ENCODE measurements around the gene OR13C2.
"Not testable (repeated sequence)": the region's sequence is repeated elsewhere in the genome, so short reads cannot be mapped to it uniquely, and the experiment has no call there.

The OR13C2 gene

GRCh38 chr9:104605527-104605926 lies at the start of gene OR13C2:
Gene OR13C2, minus strand, starts transcription at chr9:104605627. Its CDS starts 0 bp downstream, at chr9:104605627.
- not testable (repeated sequence) for DNase-seq (ENCODE audit: low spot score)

GRCh38 chr9:104635456-104635855 lies 30.0 kb upstream of the OR13C2 start:
- DNase-seq (ENCODE audit: low spot score): no peak

DNA sequence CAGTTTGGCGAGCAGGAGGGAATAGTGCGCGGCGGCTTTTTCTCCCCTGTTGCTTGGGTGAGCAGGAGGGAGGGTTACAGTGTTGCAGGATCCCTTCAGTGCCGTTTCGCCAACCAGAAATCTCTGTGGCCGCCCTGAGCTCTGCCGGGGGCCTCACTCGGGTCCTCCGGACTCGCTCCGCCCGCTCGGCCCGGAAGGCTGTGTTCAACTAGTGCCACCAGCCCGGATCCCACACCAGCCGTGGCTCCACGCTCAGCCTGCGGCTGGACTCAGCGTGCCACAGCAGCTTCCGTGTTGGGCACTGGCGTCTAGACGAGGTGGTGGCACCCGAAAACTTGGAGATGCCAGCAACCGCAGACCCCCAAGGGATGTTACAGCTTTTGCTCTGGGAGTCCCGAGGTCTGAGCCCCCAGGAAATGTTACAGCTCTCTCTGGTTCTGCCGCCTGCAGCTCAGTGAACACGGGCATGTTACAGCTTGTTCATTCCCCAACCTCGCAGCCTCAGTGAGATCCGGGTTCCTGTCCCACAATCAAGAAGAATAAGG lies 28.6 kb upstream of the OR13C2 start:
- no peak for DNase-seq (ENCODE audit: low spot score)

DNA sequence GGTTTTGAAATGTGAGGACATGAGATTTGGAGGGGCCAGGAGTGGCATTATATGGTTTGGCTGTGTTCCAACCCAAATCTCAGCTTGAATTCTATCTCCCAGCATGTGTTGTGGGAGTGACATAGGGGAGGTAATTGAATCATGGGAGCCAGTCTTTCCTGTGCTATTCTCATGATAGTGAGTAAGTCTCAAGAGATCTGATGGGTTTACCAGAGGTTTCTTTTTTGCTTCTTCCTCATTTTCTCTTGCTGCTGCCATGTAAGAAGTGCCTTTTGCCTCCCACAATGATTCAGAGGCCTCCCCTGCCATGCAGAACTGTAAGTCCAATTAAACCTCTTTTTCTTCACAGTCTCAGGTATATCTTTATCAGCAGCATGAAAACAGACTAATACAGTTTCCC lies 20.5 kb upstream of the OR13C2 start:
- DNase-seq (ENCODE audit: low spot score): not testable (repeated sequence)

- no peak for DNase-seq (ENCODE audit: low spot score)
Measured at GRCh38 chr9:104618104-104618503, 12.7 kb upstream of the OR13C2 start, which contains the start of gene OR13C9. Gene OR13C9, minus strand, starts transcription at chr9:104618204. Its CDS starts 0 bp downstream, at chr9:104618204.

- no peak for DNase-seq (ENCODE audit: low spot score)
Measured at GRCh38 chr9:104617418-104617817, 12.0 kb upstream of the OR13C2 start.

GRCh38 chr9:104611213-104611612 lies 5.8 kb upstream of the OR13C2 start:
- no peak for DNase-seq (ENCODE audit: low spot score)

- peak; percentile 2 for DNase-seq (ENCODE audit: low spot score)
Measured at GRCh38 chr9:104608336-104608735, 2.9 kb upstream of the OR13C2 start.

- no peak for DNase-seq (ENCODE audit: low spot score)
Measured at GRCh38 chr9:104606152-104606551, 725 bp upstream of the OR13C2 start.

GRCh38 chr9:104604801-104605200 lies 626 bp downstream of the OR13C2 start:
- DNase-seq (ENCODE audit: low spot score): no peak

GRCh38 chr9:104599313-104599712 lies 6.1 kb downstream of the OR13C2 start, which contains the start of gene OR13C5:
Gene OR13C5, minus strand, starts transcription at chr9:104599413. Its CDS starts 0 bp downstream, at chr9:104599413.
- DNase-seq (ENCODE audit: low spot score): not testable (repeated sequence)

GRCh38 chr9:104598749-104599148 lies 6.7 kb downstream of the OR13C2 start:
- not testable (repeated sequence) for DNase-seq (ENCODE audit: low spot score)

DNA sequence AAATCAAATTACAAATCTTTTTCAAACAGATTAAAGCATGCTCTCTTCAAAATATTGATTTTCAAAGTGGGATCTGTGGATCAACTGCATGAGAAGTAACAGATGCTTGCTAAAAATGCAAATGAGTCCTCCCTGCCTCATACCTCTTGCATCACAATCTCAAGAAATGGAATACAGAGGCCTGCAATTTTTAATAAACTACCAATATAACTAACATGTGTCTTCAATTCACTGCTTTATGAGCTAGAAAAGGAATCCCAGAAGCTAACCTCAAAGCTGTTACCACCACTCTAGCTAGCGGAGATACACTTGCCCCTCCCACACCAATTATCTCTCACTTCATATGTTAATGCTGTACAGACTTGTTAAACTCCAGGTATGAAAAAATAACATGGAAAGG lies 15.8 kb downstream of the OR13C2 start:
- DNase-seq (ENCODE audit: low spot score): no peak

DNA sequence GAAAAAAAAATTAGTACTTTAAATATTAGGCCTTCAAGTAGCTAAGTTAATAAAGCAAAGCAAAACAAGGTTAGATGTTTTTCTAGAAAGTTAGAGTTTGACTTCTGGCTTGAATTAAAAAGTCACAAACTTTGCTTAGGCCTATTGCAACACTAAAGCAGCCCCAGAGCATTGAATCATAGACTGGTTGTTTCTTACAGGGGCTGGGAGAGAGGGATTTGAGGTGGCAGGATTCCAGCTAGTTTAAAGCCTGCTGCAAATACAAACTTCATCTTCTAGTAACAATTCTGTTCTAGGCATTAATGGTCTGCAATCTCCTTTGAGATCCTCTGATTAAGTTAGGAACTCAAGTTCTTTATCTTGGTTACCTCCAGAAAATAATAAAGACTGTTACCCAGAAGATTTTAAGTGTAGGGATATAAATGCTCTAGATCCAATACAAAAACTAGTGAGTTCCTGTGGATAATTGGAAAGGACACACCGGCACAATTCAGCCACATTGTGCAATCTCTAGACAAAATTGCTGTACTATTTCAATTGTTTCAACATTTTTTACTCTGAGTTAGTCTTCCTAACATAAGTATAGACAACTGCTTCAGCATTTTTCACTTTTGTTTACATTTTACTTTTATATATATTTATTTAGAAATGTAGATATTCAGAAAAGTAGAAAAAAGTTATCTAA lies 18.8 kb downstream of the OR13C2 start:
- DNase-seq (ENCODE audit: low spot score): no peak

GRCh38 chr9:104580562-104580961 lies 24.9 kb downstream of the OR13C2 start:
- DNase-seq (ENCODE audit: low spot score): no peak

DNA sequence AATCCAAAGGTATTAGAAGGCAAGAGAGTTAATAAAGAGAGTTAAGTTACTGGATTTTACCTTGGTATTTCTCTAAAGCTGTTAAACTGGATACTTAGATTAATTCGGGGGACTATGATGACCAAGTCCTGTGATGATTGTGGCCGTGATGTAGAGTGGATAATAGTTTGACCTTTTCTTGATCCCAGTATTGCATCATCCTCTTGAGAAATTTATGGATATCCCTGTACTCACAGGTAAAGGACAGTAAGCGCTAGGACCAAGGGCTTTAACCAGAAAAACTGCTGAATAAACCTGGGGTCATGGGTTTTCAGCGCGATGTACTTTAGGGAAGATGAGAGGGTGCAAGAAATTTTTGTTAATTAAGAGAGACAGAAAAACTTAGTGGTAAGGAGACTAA lies 28.2 kb downstream of the OR13C2 start:
- no peak for DNase-seq (ENCODE audit: low spot score)

GRCh38 chr9:104575456-104575855 lies 30.0 kb downstream of the OR13C2 start:
- no peak for DNase-seq (ENCODE audit: low spot score)

DNA sequence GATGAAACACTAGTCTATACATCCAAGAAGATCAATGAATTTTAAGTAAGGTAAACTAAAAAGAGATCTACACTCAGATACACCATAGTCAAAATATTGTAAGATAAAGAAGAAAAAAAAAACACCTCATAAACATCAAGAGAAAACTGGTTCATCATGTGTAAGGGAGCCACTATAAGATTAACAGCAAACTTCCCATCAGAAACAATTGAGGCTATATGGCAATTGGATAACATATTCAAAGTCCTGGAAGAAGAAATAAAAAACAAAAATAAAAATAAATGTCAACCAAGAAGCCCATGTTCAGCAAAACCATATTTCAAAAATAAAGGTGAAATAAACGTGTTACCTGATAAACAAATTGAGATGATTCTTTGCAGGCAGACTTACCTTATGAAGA lies 32.8 kb downstream of the OR13C2 start:
- no peak for DNase-seq (ENCODE audit: low spot score)

GRCh38 chr9:104568868-104569267 lies 36.6 kb downstream of the OR13C2 start, which contains the start of gene OR13C8:
Gene OR13C8, plus strand, starts transcription at chr9:104569168. Its CDS starts 0 bp downstream, at chr9:104569168.
- DNase-seq (ENCODE audit: low spot score): no peak

DNA sequence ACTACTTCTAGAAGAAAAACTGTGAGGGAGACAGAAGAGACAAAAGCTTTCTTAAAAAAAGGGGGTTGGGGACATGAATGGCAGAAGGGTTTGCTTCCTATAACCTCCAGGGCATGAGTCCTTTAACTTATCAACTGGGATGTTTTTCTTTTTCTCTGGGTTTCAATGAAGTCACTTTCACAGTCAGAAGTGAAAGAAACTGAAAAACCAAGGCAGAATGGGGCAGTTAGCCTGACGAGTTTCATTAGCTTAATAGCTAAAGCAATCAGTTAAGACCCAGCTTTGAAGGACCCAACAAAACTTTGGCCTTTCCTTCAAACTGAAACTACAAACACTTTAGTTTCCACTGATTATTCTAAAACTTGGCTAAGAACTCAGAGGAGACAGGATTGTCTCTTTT lies 41.1 kb downstream of the OR13C2 start:
- no peak for DNase-seq (ENCODE audit: low spot score)

- DNase-seq (ENCODE audit: low spot score): no peak
Measured at GRCh38 chr9:104556830-104557634, 48.4 kb downstream of the OR13C2 start.

GRCh38 chr9:104555521-104555920 lies 49.9 kb downstream of the OR13C2 start:
- DNase-seq (ENCODE audit: low spot score): no peak

All from SW480 (cell line).